Esophagus (tissue), 2 donors: Measurements from ENCODE around the gene PLEKHD1. TPM values are rescaled to one million over a fixed set of nuclear protein-coding genes. Genes with fewer than 3 reads are reported as not detected.

Source experiments
- H3K27ac ChIP-seq, 2 donors: one replicate each; pipeline ENCODE4 v1.5.1; 2013; ENCODE audit warnings: low read depth in 2 of 2, mild to moderate bottlenecking in 2 of 2, inconsistent platforms in 1 of 2, low read length in 1 of 2, moderate library complexity in 1 of 2
- H3K27me3 ChIP-seq, 2 donors: one replicate each; pipeline ENCODE4 v1.6.1; 2013; ENCODE audit warnings: low read length in 2 of 2, control low read depth in 1 of 2, mild to moderate bottlenecking in 1 of 2; ENCODE audit not compliant: insufficient read depth in 2 of 2, control insufficient read depth in 1 of 2
- H3K36me3 ChIP-seq, 2 donors: one replicate each; pipeline ENCODE4 v1.6.1; 2013; ENCODE audit warnings: low read length in 1 of 2; ENCODE audit not compliant: control insufficient read depth in 2 of 2, insufficient read depth in 2 of 2
- H3K4me1 ChIP-seq, 2 donors: one replicate each; pipeline ENCODE4 v1.6.1; 2013; ENCODE audit warnings: low read length in 1 of 2; ENCODE audit not compliant: control insufficient read depth in 2 of 2, insufficient read depth in 2 of 2
- H3K4me3 ChIP-seq, 2 donors: one replicate each; pipeline ENCODE4 v1.5.1; 2013; ENCODE audit warnings: low read length in 2 of 2, mild to moderate bottlenecking in 2 of 2, low read depth in 1 of 2, moderate library complexity in 1 of 2
- H3K9me3 ChIP-seq, 2 donors: one replicate each; pipeline ENCODE4 v1.6.1; 2013; ENCODE audit warnings: mild to moderate bottlenecking in 2 of 2, low read depth in 1 of 2, low read length in 1 of 2, moderate library complexity in 1 of 2; ENCODE audit not compliant: control insufficient read depth in 2 of 2, insufficient read depth in 1 of 2
- WGBS, 2 donors: extraction: QIAGEN DNeasy Blood & Tissue Kit; methylation state at CpG; one replicate each; pipeline ENCODE4 v1.1.7; 2013; 5-methylcytosine and 5-hydroxymethylcytosine counted together
- polyA plus RNA-seq, 2 donors: library from polyadenylated mRNA; stranded (reverse); fragments of 200-250 nt; gene quantifications; one replicate each; pipeline ENCODE4 v1.2.3, GENCODE V29; 2013
- donor health status: healthy with polysubstance abuse.
- donor health status: Bipolar disorder and iron deficiency.

The PLEKHD1 gene
- polyA plus RNA-seq, 2 donors, result 0.05 to 0.06 TPM

DNA sequence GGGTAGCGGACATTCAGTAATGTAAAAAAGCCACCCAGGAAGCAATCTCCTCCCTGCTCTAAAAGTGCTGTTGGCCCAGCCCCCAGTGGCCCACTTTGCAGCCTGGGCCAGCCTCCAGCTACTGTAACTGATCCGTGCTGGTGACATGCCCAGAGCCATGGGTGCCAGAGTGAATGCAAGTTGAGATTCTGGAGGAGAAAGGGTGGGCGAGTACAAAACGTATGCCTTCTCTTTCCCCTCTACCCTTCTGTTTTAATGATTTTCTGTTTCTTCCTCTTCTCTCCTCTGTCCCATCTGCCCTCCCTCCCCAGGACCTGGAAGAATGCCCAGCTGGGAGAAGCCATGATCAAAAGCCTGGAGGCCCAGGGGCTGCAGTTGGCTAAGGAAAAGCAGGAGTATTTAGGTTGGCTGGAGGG, 16.9 kb downstream of the PLEKHD1 start:
- H3K4me3 ChIP-seq, result no peak overlapping the region
- WGBS, 2 donors, result 47 to 54% methylated on average over 4 of the region's 4 CpGs

DNA sequence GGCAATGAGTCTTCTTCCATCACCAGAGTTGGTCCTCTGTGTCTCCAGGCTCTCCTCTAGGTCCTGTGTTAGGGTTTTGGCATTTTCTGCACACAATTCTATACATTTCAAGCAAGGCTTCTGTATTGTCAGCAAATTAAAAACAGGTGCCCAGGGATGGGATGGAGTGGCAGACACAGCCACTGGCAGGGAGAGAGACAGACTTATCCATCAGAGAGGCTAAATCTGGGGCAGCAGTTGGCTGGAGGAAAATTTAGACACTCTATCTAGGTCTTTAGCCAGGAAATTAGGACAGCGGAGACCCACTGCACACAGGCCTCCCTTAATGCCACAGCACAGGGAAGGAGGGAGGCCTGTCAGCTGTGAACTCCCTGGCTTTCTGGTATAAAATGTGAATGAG, 20.2 kb downstream of the PLEKHD1 start:
- Histone ChIP-seq H3K9me3 (no peaks in the 10 kb centered on the region), H3K36me3 (no peaks in the 10 kb centered on the region), H3K27ac (no peak overlapping the region), H3K4me3 (no peak overlapping the region), H3K27me3 (no peaks in the 10 kb centered on the region), H3K4me1 (peaks cover 4 to 8% of the 10 kb centered on the region in 2 donors)
- 97 to 100% methylated on average over 1 of the region's 1 CpG for WGBS, 2 donors

More for the DNA sequence above, 16.9 kb downstream of the PLEKHD1 start:
- H3K27me3 ChIP-seq, result no peaks in the 10 kb centered on the region
- H3K4me1 ChIP-seq, result peaks cover 4 to 8% of the 10 kb centered on the region in 2 donors
- no peaks in the 10 kb centered on the region for H3K9me3 ChIP-seq
- no peak overlapping the region for H3K27ac ChIP-seq
- H3K36me3 ChIP-seq, result no peaks in the 10 kb centered on the region

DNA sequence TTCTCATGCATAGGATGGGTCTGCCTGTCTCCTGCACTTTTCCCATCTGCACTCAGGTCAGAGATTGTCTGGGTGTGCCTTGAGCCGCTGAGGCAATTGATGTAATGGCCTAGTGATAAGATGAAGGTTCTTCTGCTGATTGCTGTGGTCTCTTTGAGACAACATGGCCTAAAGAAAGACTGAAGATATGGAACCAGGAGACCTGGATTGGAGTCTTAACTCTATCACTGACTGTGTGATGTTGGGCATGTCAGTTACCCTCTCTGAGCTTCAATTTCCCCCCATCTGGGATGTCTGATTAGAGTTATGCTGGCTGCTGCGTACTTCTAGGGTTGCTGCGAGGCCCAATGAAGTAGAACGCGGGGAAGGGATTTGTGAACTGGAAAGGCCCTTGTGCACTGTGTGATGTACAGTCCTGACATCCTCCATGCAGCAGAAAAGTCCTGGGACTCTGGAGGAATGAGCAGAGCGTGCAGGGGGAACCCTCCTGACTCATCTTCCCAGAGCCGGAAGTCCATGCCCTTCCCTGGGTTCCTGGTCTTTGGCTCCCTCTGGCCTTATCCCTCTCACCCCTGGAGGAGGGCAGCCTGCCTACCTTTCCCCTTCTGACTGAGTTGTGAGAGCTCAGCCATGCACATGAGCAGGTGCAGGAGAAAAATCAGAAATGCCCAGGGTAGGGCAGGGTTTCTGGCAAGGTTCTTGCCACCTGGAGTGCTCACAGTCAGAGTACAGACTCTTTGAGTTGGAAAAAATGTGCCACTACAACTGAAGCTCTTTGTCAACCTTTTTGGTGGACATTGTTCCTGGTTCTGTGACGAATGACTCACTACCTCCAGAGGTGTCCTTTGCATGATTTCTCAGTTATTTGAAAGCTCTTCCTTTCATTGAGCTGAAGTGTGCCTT, 21.1 kb downstream of the PLEKHD1 start:
- Histone ChIP-seq H3K9me3 (no peaks in the 10 kb centered on the region), H3K27me3 (no peaks in the 10 kb centered on the region), H3K4me3 (no peak overlapping the region), H3K27ac (no peak overlapping the region), H3K4me1 (peaks cover 4 to 8% of the 10 kb centered on the region in 2 donors), H3K36me3 (no peaks in the 10 kb centered on the region)
- 82 to 88% methylated on average over 8 of the region's 8 CpGs for WGBS, 2 donors

DNA sequence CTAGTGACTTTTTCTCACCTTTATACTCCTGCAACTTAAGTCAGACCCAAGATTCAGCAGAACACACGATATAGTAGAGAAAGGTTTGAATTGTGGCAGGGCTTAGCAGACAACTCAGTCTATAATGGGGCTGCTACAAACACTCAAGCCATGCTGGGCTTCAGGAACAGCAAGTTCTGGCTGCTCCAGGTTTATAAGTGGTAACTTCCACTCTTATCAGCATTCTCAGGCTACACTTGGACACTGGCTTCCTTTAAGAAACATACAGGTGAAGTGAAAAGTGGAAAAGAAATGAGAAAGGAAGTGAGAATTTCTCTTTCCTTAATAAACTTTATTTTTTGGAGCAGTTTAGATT, 21.7 kb downstream of the PLEKHD1 start:
- no peaks in the 10 kb centered on the region for H3K36me3 ChIP-seq
- 52 to 72% methylated on average over 1 of the region's 1 CpG for WGBS, 2 donors
- no peaks in the 10 kb centered on the region for H3K27me3 ChIP-seq
- no peak overlapping the region for H3K4me3 ChIP-seq
- H3K27ac ChIP-seq, result no peak overlapping the region
- H3K9me3 ChIP-seq, result no peaks in the 10 kb centered on the region
- H3K4me1 ChIP-seq, result peaks cover 4 to 8% of the 10 kb centered on the region in 2 donors

DNA sequence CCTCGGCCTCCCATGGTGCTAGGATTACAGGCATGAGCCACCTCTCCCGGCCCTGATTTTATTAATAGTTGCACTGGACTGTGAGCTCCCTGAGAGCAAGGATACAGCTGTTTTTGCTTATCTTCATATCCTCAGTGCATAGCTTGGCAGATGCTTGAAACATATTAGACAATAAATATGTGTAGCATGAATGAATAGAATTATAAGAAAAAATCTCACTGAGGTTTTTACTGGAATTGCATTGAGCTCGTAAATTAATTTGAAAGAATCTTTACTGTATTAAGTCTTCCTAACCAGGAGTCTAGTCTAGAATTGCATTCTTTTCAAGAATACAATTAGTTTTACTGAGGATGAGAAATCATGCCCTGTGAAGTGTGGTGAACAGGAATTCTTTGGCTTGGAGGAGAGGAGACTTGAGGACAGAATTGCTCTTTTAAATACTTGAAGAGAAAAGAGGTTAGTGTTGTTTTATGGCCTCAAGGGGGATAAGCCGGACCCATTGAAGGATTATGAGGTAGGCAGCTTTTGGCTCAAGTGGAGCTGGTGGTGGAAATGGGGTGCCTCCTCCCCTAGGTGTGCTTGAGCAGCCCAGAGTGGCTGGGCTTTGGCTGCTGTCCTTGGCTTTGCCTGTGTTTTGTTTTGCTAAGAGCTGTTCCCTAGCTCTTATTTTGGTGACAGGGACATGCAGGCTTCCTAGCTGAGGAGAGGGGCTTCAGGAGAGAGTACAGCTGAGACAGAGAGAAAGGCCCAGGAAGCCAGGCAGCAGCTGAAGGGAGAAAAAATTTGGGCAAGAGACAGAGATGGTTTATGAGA, 34.0 kb downstream of the PLEKHD1 start:
- Histone ChIP-seq H3K36me3 (no peaks in the 10 kb centered on the region), H3K4me1 (no peaks in the 10 kb centered on the region), H3K27ac (no peak overlapping the region), H3K4me3 (no peak overlapping the region), H3K9me3 (no peaks in the 10 kb centered on the region), H3K27me3 (no peaks in the 10 kb centered on the region)
- 59 to 60% methylated on average over 4 of the region's 4 CpGs for WGBS, 2 donors

DNA sequence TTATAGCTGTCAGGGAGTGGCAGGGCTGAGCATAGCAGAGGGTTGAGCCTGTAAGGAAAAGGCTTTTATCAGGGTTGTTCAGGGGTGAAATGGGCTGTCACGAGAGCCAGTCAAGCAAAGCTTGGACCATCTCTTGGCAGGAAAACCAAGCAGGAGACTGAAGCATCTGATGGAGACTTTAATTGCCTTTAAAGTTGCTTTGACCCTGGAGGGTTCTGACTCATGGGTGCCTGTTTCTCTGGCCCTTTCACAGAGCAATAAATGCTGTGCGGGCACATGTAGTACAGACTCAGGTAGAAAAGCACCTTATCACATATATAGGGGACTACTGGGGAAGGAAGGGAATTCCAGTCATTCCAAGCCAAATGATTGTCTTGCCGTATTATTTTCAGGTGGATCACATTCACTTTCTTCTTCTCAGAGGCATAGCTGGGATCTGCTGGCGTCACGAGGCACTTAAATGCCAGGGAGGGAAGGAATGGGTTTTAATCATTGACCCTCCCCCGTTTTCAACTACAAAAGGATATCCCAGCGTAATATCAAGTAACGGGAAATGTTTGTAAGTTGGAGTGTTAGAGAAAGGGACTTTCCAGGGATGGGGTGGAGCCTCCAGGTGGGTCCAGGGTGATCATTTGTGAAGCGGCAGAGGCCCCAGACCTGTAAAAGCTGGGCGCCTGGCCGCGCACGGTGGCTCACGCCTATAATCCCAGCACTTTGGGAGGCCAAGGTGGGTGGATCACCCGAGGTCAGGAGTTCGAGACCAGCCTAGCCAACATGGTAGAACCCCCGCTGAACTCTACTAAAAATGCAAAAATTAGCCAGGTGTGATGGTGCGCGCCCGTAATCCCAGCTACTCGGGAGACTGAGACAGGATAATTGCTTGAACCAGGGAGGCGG, 34.9 kb downstream of the PLEKHD1 start:
- Histone ChIP-seq H3K4me1 (no peaks in the 10 kb centered on the region), H3K27me3 (no peaks in the 10 kb centered on the region), H3K36me3 (no peaks in the 10 kb centered on the region), H3K4me3 (no peak overlapping the region), H3K9me3 (no peaks in the 10 kb centered on the region), H3K27ac (no peak overlapping the region)
- WGBS, 2 donors, result 65% methylated on average over 22 of the region's 22 CpGs

DNA sequence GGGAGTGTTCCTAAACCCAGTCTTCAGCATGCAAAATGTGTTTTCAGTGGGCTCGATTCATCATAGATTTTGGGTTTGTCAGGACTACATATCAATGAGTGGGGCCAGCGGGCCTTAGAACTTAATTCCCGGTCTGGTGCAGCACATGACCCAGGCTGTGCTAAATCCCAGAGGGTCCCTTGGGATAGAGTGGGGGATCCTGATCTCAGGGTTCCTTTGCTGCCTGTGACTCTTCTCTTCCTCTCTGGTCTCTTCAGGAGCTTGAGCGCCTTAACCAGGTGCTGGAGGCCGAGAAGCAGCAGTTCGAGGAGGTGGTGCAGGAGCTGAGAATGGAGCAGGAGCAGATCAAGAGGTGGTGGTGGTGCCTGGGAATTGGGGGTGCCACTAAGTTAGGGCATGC, 37.5 kb downstream of the PLEKHD1 start:
- Histone ChIP-seq H3K27me3 (no peaks in the 10 kb centered on the region), H3K27ac (no peak overlapping the region), H3K9me3 (no peaks in the 10 kb centered on the region), H3K4me3 (no peak overlapping the region), H3K36me3 (no peaks in the 10 kb centered on the region), H3K4me1 (no peaks in the 10 kb centered on the region)
- WGBS, 2 donors, result 91 to 97% methylated on average over 6 of the region's 6 CpGs

DNA sequence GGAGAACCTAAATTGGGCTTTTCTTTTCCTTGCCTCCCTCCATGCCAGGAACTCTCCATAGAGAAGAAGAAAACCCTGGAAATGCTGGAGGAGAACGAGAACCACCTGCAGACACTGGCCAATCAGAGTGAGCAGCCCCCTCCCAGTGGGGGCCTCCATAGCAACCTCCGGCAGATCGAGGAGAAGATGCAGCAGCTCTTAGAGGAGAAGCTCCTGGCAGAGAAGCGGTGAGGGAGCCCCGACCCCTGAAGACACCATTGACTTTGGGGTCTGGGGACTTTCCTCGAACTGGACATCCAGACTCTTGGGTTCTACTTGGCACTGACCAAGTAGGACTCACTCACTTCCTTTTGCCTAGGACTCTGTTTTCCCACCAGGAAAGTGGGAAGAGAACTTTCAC, 41.4 kb downstream of the PLEKHD1 start:
- WGBS, 2 donors, result 77 to 86% methylated on average over 6 of the region's 6 CpGs
- H3K9me3 ChIP-seq, result no peaks in the 10 kb centered on the region
- no peak overlapping the region for H3K27ac ChIP-seq
- H3K27me3 ChIP-seq, result no peaks in the 10 kb centered on the region
- H3K4me3 ChIP-seq, result no peak overlapping the region
- H3K4me1 ChIP-seq, result no peaks in the 10 kb centered on the region
- H3K36me3 ChIP-seq, result no peaks in the 10 kb centered on the region

DNA sequence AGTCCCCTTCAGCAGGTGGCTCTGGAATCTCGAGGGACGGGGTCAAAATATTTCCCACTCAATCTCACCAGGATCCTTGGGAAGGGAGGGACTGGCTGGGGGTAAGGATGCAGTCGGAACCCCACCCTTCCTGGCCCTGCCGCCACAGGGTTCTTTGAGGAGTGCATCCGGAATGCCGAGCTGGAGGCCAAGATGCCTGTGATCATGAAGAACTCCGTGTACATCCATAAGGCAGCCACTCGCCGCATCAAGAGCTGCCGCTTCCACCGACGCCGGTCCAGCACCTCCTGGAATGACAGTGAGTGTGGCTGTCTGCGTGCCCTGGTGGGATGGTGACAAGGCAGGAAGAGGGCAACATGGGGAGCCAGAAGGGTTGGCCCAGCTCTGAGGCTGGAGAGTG, 43.1 kb downstream of the PLEKHD1 start:
- Histone ChIP-seq H3K9me3 (no peaks in the 10 kb centered on the region), H3K36me3 (no peaks in the 10 kb centered on the region), H3K4me3 (no peak overlapping the region), H3K27me3 (no peaks in the 10 kb centered on the region), H3K27ac (no peak overlapping the region), H3K4me1 (peaks cover 0 to 3% of the 10 kb centered on the region in 2 donors)
- 92 to 93% methylated on average over 14 of the region's 14 CpGs for WGBS, 2 donors
